Activated CD8-positive, alpha-beta T cell treated with anti-CD3 and anti-CD28 coated beads, Interleukin-2, amount 10 ng/mL, durations not matched to agents 7 days and 5 days (primary cell): ENCODE results near the gene IDH3G. TPM values are rescaled to one million over a fixed set of nuclear protein-coding genes. Genes with fewer than 3 reads are reported as not detected.

ENCODE experiments used
- ATAC-seq: fragments of 150-1000 bp; cut with Tn5 transposase; one replicate; pipeline ENCODE4 v1.10.0; 2021; ENCODE audit warnings: moderate library complexity
- CTCF ChIA-PET: fragments of 350-600 bp; sonication (Branson Sonifier 250); formaldehyde crosslinking; loops from one replicate; lab custom pipeline; 2021; ENCODE audit warnings: antibody characterized with exemption; lab: Charles Lee
- POLR2A ChIA-PET: fragments of 350-600 bp; sonication (Branson Sonifier 250); formaldehyde crosslinking; loops from one replicate; lab custom pipeline; 2021; ENCODE audit warnings: antibody characterized with exemption; lab: Charles Lee
- DNase-seq: peaks from one replicate; pipeline ENCODE4 v3.0.0-alpha.2; 2020
- H3K27ac Mint-ChIP-seq: one replicate; pipeline ENCODE4 v1.8.0; 2021; ENCODE audit warnings: mild to moderate bottlenecking, mixed read lengths
- H3K27me3 Mint-ChIP-seq: one replicate; pipeline ENCODE4 v1.8.0; 2021; ENCODE audit warnings: low read depth, mixed read lengths
- H3K36me3 Mint-ChIP-seq: one replicate; pipeline ENCODE4 v1.8.0; 2021; ENCODE audit warnings: low read depth, mixed read lengths
- H3K4me1 Mint-ChIP-seq: one replicate; pipeline ENCODE4 v1.8.0; 2021; ENCODE audit warnings: low read depth, mixed read lengths
- H3K4me3 Mint-ChIP-seq: one replicate; pipeline ENCODE4 v1.8.0; 2021; ENCODE audit warnings: mild to moderate bottlenecking, mixed read lengths
- H3K9me3 Mint-ChIP-seq: one replicate; pipeline ENCODE4 v1.8.0; 2022; ENCODE audit warnings: mixed read lengths; ENCODE audit not compliant: insufficient read depth
- total RNA-seq, 2 experiments: library from RNA; stranded (reverse); gene quantifications; one replicate each; pipeline ENCODE4 v1.2.3, GENCODE V29; 2021

Gene IDH3G
- total RNA-seq, 2 experiments from 2014 or later: 63.2 to 66.9 TPM

DNA sequence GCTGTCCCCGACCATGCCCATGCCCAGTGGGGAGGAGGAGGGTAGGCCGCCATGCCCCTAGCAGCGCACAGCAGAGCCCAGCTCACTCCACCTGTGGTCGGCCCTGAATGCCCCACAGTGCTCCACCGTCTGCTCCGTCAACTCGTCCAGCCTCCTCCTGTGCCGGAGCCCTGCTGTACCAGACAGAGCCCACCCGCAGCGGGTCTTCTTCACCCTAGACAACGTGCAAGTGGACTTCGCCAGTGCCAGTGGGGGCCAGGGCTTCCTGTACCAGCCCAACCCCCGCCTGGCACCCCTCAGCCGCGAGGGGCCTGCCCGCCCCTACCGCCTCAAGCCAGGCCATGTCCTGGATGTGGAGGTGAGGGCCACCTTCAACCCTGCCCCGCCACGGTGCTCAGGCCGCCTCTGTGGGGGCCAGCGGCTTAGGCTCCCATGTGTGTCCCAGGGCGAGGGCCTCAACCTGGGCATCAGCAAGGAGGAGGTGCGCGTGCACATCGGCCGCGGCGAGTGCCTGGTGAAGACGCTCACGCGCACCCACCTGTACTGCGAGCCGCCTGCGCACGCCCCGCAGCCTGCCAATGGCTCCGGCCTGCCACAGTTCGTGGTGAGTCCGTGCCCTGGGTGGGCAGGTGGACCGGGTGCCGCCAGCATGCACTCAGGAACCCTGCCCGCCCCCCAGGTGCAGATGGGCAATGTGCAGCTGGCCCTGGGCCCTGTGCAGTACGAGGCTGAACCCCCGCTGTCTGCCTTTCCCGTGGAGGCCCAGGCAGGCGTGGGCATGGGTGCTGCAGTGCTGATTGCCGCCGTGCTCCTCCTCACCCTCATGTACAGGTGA, 20.2 kb downstream of the IDH3G start:
- DNase-seq (no peak), ATAC-seq (no peak)
- no peaks in the 10 kb centered on the region for H3K36me3 Mint-ChIP-seq
- H3K27me3 Mint-ChIP-seq: no peaks in the 10 kb centered on the region
- ChIA-PET CTCF (no interaction called here), POLR2A (no interaction called here)
- H3K4me1 Mint-ChIP-seq: no peaks in the 10 kb centered on the region
- no peak overlapping the region for H3K4me3 Mint-ChIP-seq
- no peaks in the 10 kb centered on the region for H3K9me3 Mint-ChIP-seq
- H3K27ac Mint-ChIP-seq: no peak overlapping the region

DNA sequence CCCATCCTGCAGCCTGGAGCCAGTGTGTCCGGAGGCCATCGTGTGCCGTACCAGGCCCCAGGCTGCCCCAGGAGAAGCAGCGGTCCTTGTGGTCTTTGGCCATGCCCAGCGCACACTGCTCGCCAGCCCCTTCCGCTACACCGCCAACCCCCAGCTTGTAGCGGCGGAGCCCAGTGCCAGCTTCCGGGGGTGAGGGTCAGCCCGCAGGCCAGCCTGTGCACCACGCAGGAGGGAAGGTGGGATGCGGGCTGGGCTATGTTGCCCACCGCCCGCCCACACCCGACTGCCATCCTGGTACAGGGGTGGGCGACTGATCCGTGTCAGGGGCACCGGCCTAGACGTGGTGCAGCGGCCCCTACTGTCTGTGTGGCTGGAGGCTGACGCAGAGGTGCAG, 21.0 kb downstream of the IDH3G start:
- Mint-ChIP-seq H3K36me3 (no peaks in the 10 kb centered on the region), H3K27me3 (no peaks in the 10 kb centered on the region), H3K4me1 (peaks cover 1% of the 10 kb centered on the region), H3K9me3 (no peaks in the 10 kb centered on the region), H3K4me3 (no peak overlapping the region), H3K27ac (no peak overlapping the region)
- CTCF ChIA-PET: no interaction called here
- DNase-seq (no peak), ATAC-seq (no peak)
- POLR2A ChIA-PET: no interaction called here

DNA sequence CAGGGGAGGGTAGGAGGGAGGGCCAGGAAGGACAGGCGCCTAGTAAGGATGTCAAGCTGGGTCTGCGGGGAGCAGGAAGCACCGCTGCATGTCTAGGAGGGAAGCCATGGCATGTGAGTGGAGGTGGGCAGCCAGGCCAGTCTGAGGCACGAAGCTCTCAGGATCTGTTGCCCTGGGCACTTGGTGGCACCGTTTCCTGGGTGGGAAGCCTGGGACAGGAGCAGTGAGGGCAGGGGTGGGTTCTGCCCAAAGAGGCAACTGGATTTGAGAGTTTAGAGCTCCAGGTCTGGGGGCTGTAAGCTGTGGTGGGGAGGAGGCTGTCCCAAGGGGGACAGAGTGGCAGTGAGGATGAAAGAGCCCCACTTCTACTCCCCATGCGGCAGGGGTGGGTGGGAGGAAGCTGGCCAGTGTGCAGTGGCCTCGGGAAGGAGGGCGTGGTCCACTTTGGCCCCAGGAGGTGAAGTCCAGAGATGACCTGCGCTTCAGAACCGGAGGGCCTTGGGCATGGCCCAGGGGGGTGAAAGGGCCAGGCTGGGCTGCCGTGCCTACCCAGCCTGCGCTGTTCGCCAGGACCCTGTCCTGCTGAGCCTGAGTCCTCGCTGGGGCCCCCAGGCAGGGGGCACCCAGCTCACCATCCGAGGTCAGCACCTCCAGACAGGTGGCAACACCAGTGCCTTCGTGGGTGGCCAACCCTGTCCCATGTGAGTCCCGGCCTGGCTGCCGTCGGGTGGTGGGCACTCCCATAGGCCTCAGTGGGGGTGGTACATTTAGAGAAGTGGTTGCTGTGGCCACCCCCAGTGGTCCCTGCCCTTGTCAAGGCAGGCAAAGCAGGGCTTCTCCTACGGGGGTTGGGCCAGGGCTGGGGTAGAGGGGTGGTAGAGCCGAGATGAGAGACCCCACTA, 21.6 kb downstream of the IDH3G start:
- no peak overlapping the region for H3K4me3 Mint-ChIP-seq
- CTCF ChIA-PET: no interaction called here

DNA sequence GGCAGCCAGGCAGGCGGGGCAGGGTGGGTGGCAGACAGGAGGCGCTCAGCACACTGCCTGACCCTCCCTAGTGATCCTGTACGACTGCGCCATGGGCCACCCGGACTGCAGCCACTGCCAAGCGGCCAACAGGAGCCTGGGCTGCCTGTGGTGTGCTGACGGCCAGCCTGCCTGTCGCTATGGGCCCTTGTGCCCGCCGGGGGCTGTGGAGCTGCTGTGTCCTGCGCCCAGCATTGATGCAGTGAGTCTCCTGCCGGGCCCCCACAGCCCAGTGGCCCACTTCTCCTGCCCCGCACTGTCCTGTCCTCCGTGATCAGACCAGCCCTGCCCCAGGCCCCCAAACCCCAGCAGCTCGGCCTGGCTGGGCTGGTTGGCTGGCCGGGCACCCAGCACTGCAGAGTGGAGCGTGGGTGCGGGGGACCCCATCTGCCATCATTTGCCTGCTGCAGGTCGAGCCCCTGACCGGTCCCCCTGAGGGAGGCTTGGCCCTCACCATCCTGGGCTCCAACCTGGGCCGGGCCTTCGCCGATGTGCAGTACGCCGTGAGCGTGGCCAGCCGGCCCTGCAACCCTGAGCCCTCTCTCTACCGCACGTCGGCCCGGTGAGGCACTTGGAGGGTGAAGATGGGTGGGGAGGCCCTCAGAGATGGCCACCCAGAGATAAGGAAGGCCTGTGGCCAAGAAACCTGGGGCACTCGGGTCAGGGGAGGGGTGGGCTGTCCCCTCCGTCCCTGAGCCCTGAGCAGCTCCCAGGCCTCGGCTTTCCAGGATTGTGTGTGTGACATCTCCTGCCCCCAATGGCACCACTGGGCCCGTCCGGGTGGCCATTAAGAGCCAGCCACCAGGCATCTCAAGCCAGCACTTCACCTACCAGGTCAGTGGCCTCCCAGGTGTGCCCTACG, 22.5 kb downstream of the IDH3G start:
- Mint-ChIP-seq H3K27ac (no peak overlapping the region), H3K9me3 (no peaks in the 10 kb centered on the region), H3K36me3 (no peaks in the 10 kb centered on the region), H3K4me3 (no peak overlapping the region), H3K4me1 (peaks cover 9% of the 10 kb centered on the region), H3K27me3 (no peaks in the 10 kb centered on the region)
- no peak for DNase-seq
- POLR2A ChIA-PET: no interaction called here
- CTCF ChIA-PET: no interaction called here
- no peak for ATAC-seq

More for the DNA sequence above, 21.6 kb downstream of the IDH3G start:
- no peaks in the 10 kb centered on the region for H3K27me3 Mint-ChIP-seq
- peaks cover 6% of the 10 kb centered on the region for H3K4me1 Mint-ChIP-seq
- H3K9me3 Mint-ChIP-seq: no peaks in the 10 kb centered on the region
- DNase-seq (no peak), ATAC-seq (no peak)
- H3K36me3 Mint-ChIP-seq: no peaks in the 10 kb centered on the region
- no peak overlapping the region for H3K27ac Mint-ChIP-seq
- POLR2A ChIA-PET: no interaction called here

DNA sequence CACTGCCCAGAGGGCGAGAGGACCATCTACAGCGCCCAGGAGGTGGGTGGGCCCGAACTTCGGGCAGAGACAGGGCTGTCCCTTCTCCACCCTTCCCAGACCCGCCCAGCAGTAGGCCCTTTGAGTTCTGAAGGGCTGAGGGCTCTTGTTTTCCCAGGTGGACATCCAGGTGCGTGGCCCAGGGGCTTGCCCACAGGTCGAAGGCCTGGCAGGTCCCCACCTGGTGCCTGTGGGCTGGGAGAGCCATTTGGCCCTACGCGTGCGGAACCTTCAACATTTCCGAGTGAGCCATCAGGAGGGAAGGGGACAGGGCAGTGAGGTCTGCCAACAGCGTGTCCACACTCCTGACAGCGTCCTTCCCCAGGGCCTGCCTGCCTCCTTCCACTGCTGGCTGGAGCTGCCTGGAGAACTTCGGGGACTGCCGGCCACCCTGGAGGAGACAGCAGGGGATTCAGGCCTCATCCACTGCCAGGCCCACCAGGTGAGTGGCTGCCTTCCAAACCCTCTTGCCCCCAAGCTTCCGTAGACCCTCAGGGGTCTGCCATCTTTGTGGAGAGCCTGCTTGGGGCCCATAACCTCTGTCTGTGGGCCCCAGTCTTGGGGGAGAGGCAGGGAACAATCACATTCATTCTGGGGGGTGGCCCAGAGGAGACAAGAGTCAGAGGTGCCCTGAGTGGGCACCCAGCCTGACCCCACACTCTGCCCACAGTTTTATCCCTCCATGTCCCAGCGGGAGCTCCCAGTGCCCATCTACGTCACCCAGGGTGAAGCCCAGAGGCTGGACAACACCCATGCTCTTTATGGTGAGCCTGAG, 23.4 kb downstream of the IDH3G start:
- Mint-ChIP-seq H3K4me3 (no peak overlapping the region), H3K27ac (no peak overlapping the region), H3K27me3 (no peaks in the 10 kb centered on the region), H3K9me3 (no peaks in the 10 kb centered on the region), H3K4me1 (peaks cover 17% of the 10 kb centered on the region), H3K36me3 (no peaks in the 10 kb centered on the region)
- ChIA-PET CTCF (no interaction called here), POLR2A (no interaction called here)
- DNase-seq (no peak), ATAC-seq (no peak)

DNA sequence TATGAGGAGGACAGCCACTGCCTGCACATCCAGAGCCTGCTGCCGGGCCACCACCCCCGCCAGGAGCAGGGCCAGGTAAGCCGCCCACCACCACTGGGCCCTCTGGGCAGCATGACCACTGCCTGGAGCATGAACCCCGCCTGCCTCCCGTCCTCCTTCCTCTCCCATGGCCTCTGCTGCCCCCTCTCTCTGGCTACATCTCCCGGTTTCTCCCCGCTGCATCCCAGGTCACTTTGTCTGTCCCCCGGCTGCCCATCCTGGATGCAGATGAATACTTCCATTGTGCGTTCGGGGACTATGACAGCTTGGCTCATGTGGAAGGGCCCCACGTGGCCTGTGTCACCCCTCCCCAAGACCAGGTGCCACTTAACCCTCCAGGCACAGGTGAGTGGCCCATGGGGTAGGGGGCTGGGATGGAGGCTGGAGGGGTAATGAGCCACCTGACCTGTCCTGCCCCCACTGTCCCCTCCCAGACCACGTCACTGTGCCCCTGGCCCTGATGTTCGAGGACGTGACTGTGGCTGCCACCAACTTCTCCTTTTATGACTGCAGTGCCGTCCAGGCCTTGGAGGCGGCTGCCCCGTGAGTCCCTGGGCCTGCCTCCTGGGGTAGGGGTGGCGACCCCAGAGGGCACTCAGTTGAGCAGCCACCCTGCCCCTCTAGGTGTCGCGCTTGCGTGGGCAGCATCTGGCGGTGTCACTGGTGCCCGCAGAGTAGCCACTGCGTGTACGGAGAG, 24.1 kb downstream of the IDH3G start:
- ATAC-seq (no peak), DNase-seq (no peak)
- Mint-ChIP-seq H3K4me1 (peaks cover 17% of the 10 kb centered on the region), H3K9me3 (no peaks in the 10 kb centered on the region), H3K27me3 (no peaks in the 10 kb centered on the region), H3K27ac (no peak overlapping the region), H3K36me3 (no peaks in the 10 kb centered on the region), H3K4me3 (no peak overlapping the region)
- ChIA-PET POLR2A (no interaction called here), CTCF (no interaction called here)

DNA sequence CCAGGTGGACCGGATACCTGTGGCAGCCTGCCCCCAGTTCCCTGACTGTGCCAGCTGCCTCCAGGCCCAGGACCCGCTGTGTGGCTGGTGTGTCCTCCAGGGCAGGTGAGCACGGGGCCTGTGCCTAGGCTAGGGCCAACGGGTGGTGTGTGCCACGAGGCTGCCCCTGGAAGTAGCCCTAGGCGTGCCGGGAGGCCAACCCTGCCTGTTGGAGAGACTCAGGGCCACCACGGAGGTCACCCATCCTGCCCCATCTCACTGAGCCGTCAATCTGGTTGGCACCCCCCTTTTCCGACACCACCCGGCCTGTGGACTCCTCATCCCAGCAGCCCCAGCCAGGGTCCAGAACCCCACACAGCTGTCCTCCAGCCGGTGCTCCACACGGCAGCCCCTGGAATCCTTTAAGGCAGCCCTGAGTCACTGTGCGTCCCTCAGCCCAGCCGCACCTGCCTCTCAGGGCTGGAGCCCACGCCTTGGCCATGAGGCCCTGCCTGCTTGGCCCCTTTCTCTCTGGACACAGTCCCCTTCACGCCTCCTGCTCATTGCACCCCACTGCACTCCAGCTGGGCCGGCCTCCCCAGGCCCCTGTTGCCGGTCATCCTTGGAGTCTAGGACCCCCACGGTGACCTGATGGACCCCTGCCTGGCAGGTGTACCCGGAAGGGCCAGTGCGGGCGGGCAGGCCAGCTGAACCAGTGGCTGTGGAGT, 24.9 kb downstream of the IDH3G start:
- no peak overlapping the region for H3K27ac Mint-ChIP-seq
- H3K36me3 Mint-ChIP-seq: no peaks in the 10 kb centered on the region
- no peaks in the 10 kb centered on the region for H3K27me3 Mint-ChIP-seq
- POLR2A ChIA-PET: no interaction called here
- H3K9me3 Mint-ChIP-seq: no peaks in the 10 kb centered on the region
- peaks cover 17% of the 10 kb centered on the region for H3K4me1 Mint-ChIP-seq
- DNase-seq (no peak), ATAC-seq (no peak)
- CTCF ChIA-PET: no interaction called here
- H3K4me3 Mint-ChIP-seq: no peak overlapping the region

DNA sequence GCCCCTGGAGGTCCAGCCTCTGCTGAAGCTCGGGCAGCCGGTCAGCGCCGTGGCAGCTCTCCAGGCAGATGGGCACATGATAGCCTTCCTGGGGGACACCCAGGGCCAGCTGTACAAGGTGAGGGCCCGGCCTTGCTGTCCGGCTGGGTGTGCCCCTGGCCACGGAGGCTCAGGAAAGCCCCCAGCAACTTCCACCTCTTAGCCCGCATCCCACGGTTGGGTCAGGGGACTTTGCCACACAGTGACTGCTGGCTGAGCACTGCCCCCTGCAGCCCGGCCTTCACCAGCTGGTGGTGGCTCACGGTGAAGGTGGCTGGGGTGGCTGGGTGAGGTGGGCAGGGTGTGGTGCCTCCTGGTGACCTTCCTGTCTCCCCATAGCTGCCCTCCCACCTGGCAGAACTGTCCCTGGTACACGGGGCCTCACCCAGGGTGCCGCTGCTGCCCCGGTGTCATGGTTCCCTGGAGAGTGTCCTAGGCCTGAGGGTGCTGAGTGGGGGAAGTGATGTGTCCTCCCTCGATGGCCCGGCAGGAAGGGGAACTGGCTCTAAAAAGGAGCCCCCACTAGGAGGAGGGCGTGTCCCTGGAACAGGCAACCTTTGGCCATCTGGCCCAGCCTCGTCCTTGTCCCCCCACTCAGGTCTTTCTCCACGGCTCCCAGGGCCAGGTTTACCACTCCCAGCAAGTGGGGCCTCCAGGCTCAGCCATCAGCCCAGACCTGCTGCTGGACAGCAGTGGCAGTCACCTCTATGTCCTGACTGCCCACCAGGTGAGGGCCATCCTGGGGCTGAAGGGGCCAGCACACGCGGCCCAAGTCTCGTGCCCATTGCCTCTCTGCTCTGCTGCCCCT, 25.6 kb downstream of the IDH3G start:
- Mint-ChIP-seq H3K27me3 (no peaks in the 10 kb centered on the region), H3K27ac (peak overlapping the region; percentile 64), H3K4me3 (no peak overlapping the region), H3K9me3 (no peaks in the 10 kb centered on the region), H3K4me1 (peaks cover 22% of the 10 kb centered on the region), H3K36me3 (no peaks in the 10 kb centered on the region)
- CTCF ChIA-PET: interaction anchor here (1.1 kb wide), 1 partner anchor 10 kb away, joined by 3 read pairs; no protein-coding TSS in a partner anchor
- POLR2A ChIA-PET: no interaction called here
- no peak for DNase-seq
- no peak for ATAC-seq

DNA sequence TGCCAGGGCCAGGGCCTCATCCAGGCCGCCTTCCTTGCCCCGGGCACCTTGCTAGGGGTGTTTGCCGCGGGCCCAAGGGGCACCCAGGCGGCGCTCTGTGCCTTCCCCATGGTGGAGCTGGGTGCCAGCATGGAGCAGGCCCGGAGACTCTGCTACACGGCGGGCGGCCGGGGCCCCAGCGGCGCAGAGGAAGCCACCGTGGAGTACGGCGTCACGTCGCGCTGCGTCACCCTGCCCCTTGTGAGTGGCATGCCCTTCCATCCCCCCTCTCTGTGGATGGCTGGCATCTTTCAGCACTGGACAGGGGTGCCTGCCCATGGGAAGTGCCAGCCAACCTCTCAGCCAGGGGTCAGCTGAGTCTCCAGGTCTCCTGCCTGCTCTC, 26.5 kb downstream of the IDH3G start:
- Mint-ChIP-seq H3K27me3 (no peaks in the 10 kb centered on the region), H3K9me3 (no peaks in the 10 kb centered on the region), H3K4me3 (no peak overlapping the region), H3K27ac (no peak overlapping the region), H3K4me1 (peaks cover 22% of the 10 kb centered on the region), H3K36me3 (no peaks in the 10 kb centered on the region)
- ATAC-seq (no peak), DNase-seq (no peak)
- ChIA-PET CTCF (interaction anchor here (1.1 kb wide), 1 partner anchor 11 kb away, joined by 3 read pairs; no protein-coding TSS in a partner anchor), POLR2A (interaction anchor here (1.7 kb wide), 1 partner anchor 630 kb away, joined by 4 read pairs; no protein-coding TSS in a partner anchor)
